ENCODE results near the gene GNPTAB.

GRCh38 chr12:101858361-101858760, 27.6 kb upstream of the GNPTAB start:
- TF ChIP-seq CTCF (IDR thresholded peaks at IDR 0.05) (no peak), POLR2A (IDR thresholded peaks at IDR 0.05) (no peak)
